H1 (cell line): Measurements from ENCODE around the gene CCK. TPM values are rescaled to one million over a fixed set of nuclear protein-coding genes. Genes with fewer than 3 reads are reported as not detected.

Experiments used
- CTCF ChIA-PET: fragments of 300-600 bp; sonication (Branson Sonifier 250); formaldehyde crosslinking; loops from one replicate; lab custom pipeline; 2021; ENCODE audit not compliant: partially characterized antibody; lab: Charles Lee
- POLR2A ChIA-PET: fragments of 300-600 bp; sonication (Branson Sonifier 250); formaldehyde crosslinking; loops from one replicate; lab custom pipeline; 2021; ENCODE audit warnings: inconsistent platforms; ENCODE audit not compliant: partially characterized antibody; lab: Charles Lee
- DNase-seq, 2 experiments: peaks; one replicate each; pipeline versions ENCODE4 v3.0.0 to v3.0.0-alpha.2; 2010 to 2022; ENCODE audit warnings: low spot score in 2 of 2, low read depth in 1 of 2, mixed read lengths in 1 of 2
- FAIRE-seq: peaks from 2 replicates; lab custom pipeline; 2011; peaks lifted over from hg19 to GRCh38; lab: Jason Lieb, UNC
- H2AFZ ChIP-seq: 2 replicates; pipeline ENCODE4 v1.8.1; 2012; ENCODE audit warnings: low read length, inconsistent platforms
- H2AK5ac ChIP-seq: 2 replicates; pipeline ENCODE4 v1.6.1; 2013; ENCODE audit warnings: low read depth, low read length
- H2BK120ac ChIP-seq: replicated peaks from 2 replicates; pipeline ENCODE3; 2013; ENCODE audit warnings: low read depth, low read length, inconsistent platforms
- H2BK12ac ChIP-seq: 2 replicates; pipeline ENCODE4 v1.6.1; 2013; ENCODE audit warnings: low read depth, low read length
- H2BK15ac ChIP-seq: 2 replicates; pipeline ENCODE4 v1.6.1; 2013; ENCODE audit warnings: low read length
- H2BK20ac ChIP-seq: 2 replicates; pipeline ENCODE4 v1.6.1; 2013; ENCODE audit warnings: low read length
- H2BK5ac ChIP-seq: 2 replicates; pipeline ENCODE4 v1.6.1; 2013; ENCODE audit warnings: low read depth, low read length
- H3K14ac ChIP-seq: 2 replicates; pipeline ENCODE4 v1.6.1; 2013; ENCODE audit warnings: inconsistent platforms; ENCODE audit not compliant: insufficient read length
- H3K18ac ChIP-seq: 2 replicates; pipeline ENCODE4 v1.6.1; 2013; ENCODE audit warnings: low read length; ENCODE audit errors: extremely low read depth
- H3K23ac ChIP-seq: 2 replicates; pipeline ENCODE4 v1.6.1; 2013; ENCODE audit warnings: inconsistent platforms; ENCODE audit not compliant: insufficient read length
- H3K23me2 ChIP-seq: 2 replicates; pipeline ENCODE4 v1.6.1; 2013; ENCODE audit warnings: low read depth, low read length
- H3K27ac ChIP-seq: 2 replicates; pipeline ENCODE4 v1.6.1; 2011; ENCODE audit warnings: low read depth, low read length, inconsistent platforms
- H3K27me3 ChIP-seq, 4 experiments: replicated peaks in 1 of 4; 1 replicate in 1 of 4; 2 replicates in 3 of 4; pipeline versions ENCODE4 v1.6.1 to v1.8.1; 2011 to 2013; ENCODE audit warnings: low read length in 3 of 4, mild to moderate bottlenecking in 3 of 4, inconsistent platforms in 2 of 4, mixed read lengths in 2 of 4, moderate library complexity in 1 of 4; ENCODE audit not compliant: control insufficient read depth in 3 of 4, insufficient read depth in 3 of 4; ENCODE audit errors: extremely low read depth in 1 of 4
- H3K36me3 ChIP-seq, 4 experiments: 2 replicates each; pipeline versions ENCODE4 v1.6.1 to v1.8.1; 2011 to 2013; ENCODE audit warnings: mild to moderate bottlenecking in 4 of 4, low read length in 3 of 4, moderate library complexity in 2 of 4, control low read depth in 1 of 4, inconsistent platforms in 1 of 4; ENCODE audit not compliant: insufficient read depth in 4 of 4, control insufficient read depth in 2 of 4
- H3K4ac ChIP-seq: replicated peaks from 2 replicates; pipeline ENCODE3; 2013; ENCODE audit warnings: low read length, low read depth, mixed read lengths, inconsistent platforms; ENCODE audit not compliant: insufficient read length
- H3K4me1 ChIP-seq, 4 experiments: replicated peaks in 1 of 4; 1 replicate in 1 of 4; 2 replicates in 3 of 4; pipeline versions ENCODE4 v1.6.1 to v1.8.1; 2011 to 2013; ENCODE audit warnings: low read length in 3 of 4, inconsistent platforms in 2 of 4, mixed read lengths in 1 of 4; ENCODE audit not compliant: insufficient read depth in 4 of 4, control insufficient read depth in 3 of 4
- H3K4me2 ChIP-seq, 2 experiments: 2 replicates each; pipeline versions ENCODE4 v1.6.1 to v1.8.1; 2011 to 2013; ENCODE audit warnings: low read depth in 2 of 2, low read length in 2 of 2, control low read depth in 1 of 2, inconsistent platforms in 1 of 2, mild to moderate bottlenecking in 1 of 2; ENCODE audit not compliant: insufficient read depth in 1 of 2
- H3K4me3 ChIP-seq, 4 experiments: fragments of 200-600, 300-600 bp in 1 of 4; sonication (generic), shearing (Covaris generic), sonication (Bioruptor Twin) in 1 of 4; 2 replicates each; pipeline versions ENCODE4 v1.5.1 to v1.8.1; 2011 to 2016; ENCODE audit warnings: low read length in 4 of 4, low read depth in 3 of 4, control low read depth in 2 of 4, inconsistent platforms in 2 of 4, mild to moderate bottlenecking in 2 of 4, mixed read lengths in 1 of 4, moderate library complexity in 1 of 4; ENCODE audit not compliant: insufficient read depth in 2 of 4; ENCODE audit errors: extremely low read depth in 1 of 4
- H3K56ac ChIP-seq: replicated peaks from 2 replicates; pipeline ENCODE3; 2013; ENCODE audit warnings: low read depth, mild to moderate bottlenecking, mixed read lengths, low read length, inconsistent platforms; ENCODE audit not compliant: insufficient read length
- H3K79me1 ChIP-seq: 2 replicates; pipeline ENCODE4 v1.6.1; 2013; ENCODE audit warnings: low read depth, low read length, control low read depth
- H3K79me2 ChIP-seq, 2 experiments: 2 replicates each; pipeline versions ENCODE4 v1.6.1 to v1.8.1; 2012 to 2013; ENCODE audit warnings: low read length in 2 of 2, mild to moderate bottlenecking in 2 of 2, inconsistent platforms in 1 of 2; ENCODE audit not compliant: insufficient read depth in 2 of 2, control insufficient read depth in 1 of 2
- H3K9ac ChIP-seq, 4 experiments: replicated peaks in 1 of 4; 1 replicate in 1 of 4; 2 replicates in 3 of 4; pipeline versions ENCODE4 v1.6.1 to v1.8.1; 2011 to 2013; ENCODE audit warnings: low read depth in 3 of 4, low read length in 3 of 4, control low read depth in 2 of 4, mild to moderate bottlenecking in 2 of 4, moderate library complexity in 2 of 4, inconsistent platforms in 1 of 4; ENCODE audit errors: extremely low read depth in 1 of 4
- H3K9me3 ChIP-seq, 2 experiments: 2 replicates each; pipeline versions ENCODE4 v1.6.1 to v1.8.1; 2012 to 2013; ENCODE audit warnings: mild to moderate bottlenecking in 2 of 2, moderate library complexity in 2 of 2, control low read depth in 1 of 2, inconsistent platforms in 1 of 2, low read depth in 1 of 2, low read length in 1 of 2, mixed read lengths in 1 of 2; ENCODE audit not compliant: insufficient read depth in 2 of 2
- H4K20me1 ChIP-seq, 2 experiments: replicated peaks in 1 of 2; 2 replicates each; pipeline versions ENCODE3 to v1.8.1; 2011 to 2013; ENCODE audit warnings: inconsistent platforms in 2 of 2, low read length in 2 of 2, mild to moderate bottlenecking in 1 of 2; ENCODE audit not compliant: insufficient read depth in 2 of 2, control insufficient read depth in 1 of 2
- H4K5ac ChIP-seq: 2 replicates; pipeline ENCODE4 v1.6.1; 2013; ENCODE audit warnings: low read length, low read depth, mixed read lengths, inconsistent platforms; ENCODE audit not compliant: insufficient read length
- H4K8ac ChIP-seq: 2 replicates; pipeline ENCODE4 v1.8.0; 2013; ENCODE audit warnings: mild to moderate bottlenecking, moderate library complexity, low read length, inconsistent platforms; ENCODE audit not compliant: insufficient read depth; ENCODE audit errors: extremely low read depth
- H4K91ac ChIP-seq: replicated peaks from 2 replicates; pipeline ENCODE3; 2013; ENCODE audit warnings: low read length, mixed read lengths, inconsistent platforms; ENCODE audit not compliant: insufficient read length
- ASH2L ChIP-seq: fragments of 200-600, 300-600 bp; sonication (generic); IDR thresholded peaks from one replicate; pipeline ENCODE4 v1.7.1; 2017; ENCODE audit warnings: low read length
- CTBP2 ChIP-seq: IDR thresholded peaks from 2 replicates; pipeline ENCODE4 v1.7.0; 2011; ENCODE audit warnings: borderline replicate concordance, mild to moderate bottlenecking, moderate library complexity, mixed read lengths, low read length; ENCODE audit not compliant: insufficient read depth, insufficient read length
- EP300 ChIP-seq, 2 experiments: IDR thresholded peaks; 1 replicate in 1 of 2; 2 replicates in 1 of 2; pipeline ENCODE4 v1.6.1; 2011 to 2012; ENCODE audit warnings: low read depth in 2 of 2, low read length in 2 of 2, mild to moderate bottlenecking in 2 of 2, borderline replicate concordance in 1 of 2, inconsistent platforms in 1 of 2, moderate library complexity in 1 of 2
- GABPA ChIP-seq: IDR thresholded peaks from 2 replicates; pipeline ENCODE4 v1.6.1; 2011; ENCODE audit warnings: mild to moderate bottlenecking, low read length, moderate library complexity, borderline replicate concordance; ENCODE audit not compliant: insufficient read depth
- JUN ChIP-seq: IDR thresholded peaks from 2 replicates; pipeline ENCODE4 v1.6.1; 2011; ENCODE audit warnings: low read depth, mild to moderate bottlenecking, improper control_type of control experiment, low read length
- KDM1A ChIP-seq: fragments of 200-600, 300-600 bp; sonication (generic); IDR thresholded peaks from 2 replicates; pipeline ENCODE4 v1.7.1; 2016; ENCODE audit warnings: mild to moderate bottlenecking, low read length, borderline replicate concordance
- NRF1 ChIP-seq: IDR thresholded peaks from 2 replicates; pipeline ENCODE4 v1.6.1; 2011; ENCODE audit warnings: mild to moderate bottlenecking, low read depth, low read length, improper control_type of control experiment
- PHF8 ChIP-seq: fragments of 200-600 bp; sonication (generic); conservative IDR thresholded peaks from 2 replicates; pipeline ENCODE4 v1.7.1; 2012; ENCODE audit warnings: low read depth, mild to moderate bottlenecking, inconsistent platforms, low read length, moderate library complexity
- RBBP5 ChIP-seq: IDR thresholded peaks from 2 replicates; pipeline ENCODE4 v1.7.1; 2012; ENCODE audit warnings: low read depth, mild to moderate bottlenecking, inconsistent platforms, low read length, moderate library complexity, borderline replicate concordance
- SIN3A ChIP-seq, 2 experiments: IDR thresholded peaks in 1 of 2; conservative IDR thresholded peaks in 1 of 2; 2 replicates each; pipeline ENCODE4 v1.6.1; 2011 to 2012; ENCODE audit warnings: low read length in 2 of 2, improper control_type of control experiment in 1 of 2, low read depth in 1 of 2, mild to moderate bottlenecking in 1 of 2
- SIRT6 ChIP-seq: IDR thresholded peaks from one replicate; pipeline ENCODE4 v1.7.1; 2012; ENCODE audit warnings: low read length, inconsistent platforms
- SP4 ChIP-seq: IDR thresholded peaks from 2 replicates; pipeline ENCODE4 v1.6.1; 2012; ENCODE audit warnings: low read length, inconsistent platforms
- YY1 ChIP-seq: IDR thresholded peaks from 2 replicates; pipeline ENCODE4 v1.6.1; 2011; ENCODE audit warnings: low read depth, mild to moderate bottlenecking, low read length
- ZNF274 ChIP-seq: IDR thresholded peaks from 2 replicates; pipeline ENCODE4 v1.7.0; 2012; ENCODE audit warnings: low read length, borderline replicate concordance; ENCODE audit errors: extremely low read depth
- polyA plus RNA-seq, 7 experiments: library from polyadenylated mRNA; depleted of rRNA in 3 of 7; stranded (reverse) in 5 of 7; unstranded in 2 of 7; fragments of >200 nt in 5 of 7; fragments of 200-250 nt in 2 of 7; gene quantifications; 1 replicate in 5 of 7; 2 replicates in 1 of 7; 4 replicates in 1 of 7; pipeline versions ENCODE4 v1.2.1 to v1.2.3, GENCODE V29; 2011 to 2013; ENCODE audit warnings: missing spikeins in 2 of 7, mixed read lengths in 2 of 7
- total RNA-seq: library from RNA; stranded (reverse); fragmentation: NEBNext Ultra II Directional; extraction: Animal tissue kit (Norgen Biotek cat#: 25700); gene quantifications from 2 replicates; pipeline ENCODE4 v1.2.1, GENCODE V29; 2021

CCK gene
- total and polyA plus RNA-seq, 2 of the 8 experiments (the other 6 are each of a cell fraction or from before 2014, with no cell fraction given) = 0.99 to 2.8 TPM

GRCh38 chr3:42271786-42272185 is 5.8 kb upstream of the CCK start:
- peaks cover 7 to 12% of the 10 kb centered on the region in 2 experiments; a peak in 3 of 4 replicates for H3K9me3 ChIP-seq
- H3K56ac ChIP-seq = no peak overlapping the region
- DNase-seq (no peak), FAIRE-seq (no peak)
- H2BK20ac ChIP-seq = no peak overlapping the region
- no peak overlapping the region for H3K9ac ChIP-seq
- H4K91ac ChIP-seq = no peak overlapping the region
- no peaks in the 10 kb centered on the region for H3K4me1 ChIP-seq
- no peaks in the 10 kb centered on the region for H3K79me1 ChIP-seq
- no peak overlapping the region for H2BK15ac ChIP-seq
- H2BK5ac ChIP-seq = no peak overlapping the region
- no peak overlapping the region for H3K14ac ChIP-seq
- POLR2A ChIA-PET = no interaction called here
- H3K36me3 ChIP-seq = no peaks in the 10 kb centered on the region
- no peak overlapping the region for H3K27ac ChIP-seq
- no peak overlapping the region for H2AFZ ChIP-seq
- H3K4me3 ChIP-seq = no peak overlapping the region
- CTCF ChIA-PET = interaction anchor here (0.6 to 1.0 kb wide), 4 partner anchors 172 to 265 kb away, joined by 3 read pairs; no protein-coding TSS in a partner anchor
- TF ChIP-seq GABPA = no peak
- no peak for TF ChIP-seq ZNF274
- TF ChIP-seq JUN = no peak
- no peak for TF ChIP-seq EP300 (IDR thresholded peaks at IDR 0.05; ENCODE audit: borderline replicate concordance in 1 of 2, low read depth in 2 of 2, low read length in 2 of 2)
- no peak for TF ChIP-seq SP4
- TF ChIP-seq PHF8 = no peak
- TF ChIP-seq SIN3A (conservative IDR thresholded peaks at IDR 0.05 in 1 of 2, IDR thresholded peaks at IDR 0.05 in 1 of 2; ENCODE audit: low read depth in 1 of 2, low read length in 2 of 2) = no peak
- no peak for TF ChIP-seq ASH2L
- TF ChIP-seq RBBP5 = no peak
- no peak for TF ChIP-seq KDM1A
- no peak for TF ChIP-seq SIRT6
- TF ChIP-seq NRF1 = no peak
- no peak for TF ChIP-seq YY1
- TF ChIP-seq CTBP2 = no peak
- no peak overlapping the region for H3K18ac ChIP-seq
- H3K23ac ChIP-seq = no peak overlapping the region
- H3K27me3 ChIP-seq = no peaks in the 10 kb centered on the region
- no peak overlapping the region for H2BK12ac ChIP-seq
- no peak overlapping the region for H2BK120ac ChIP-seq
- H4K5ac ChIP-seq = no peak overlapping the region
- no peak overlapping the region for H2AK5ac ChIP-seq
- H3K4ac ChIP-seq = no peak overlapping the region
- H3K4me2 ChIP-seq = no peak overlapping the region
- no peaks in the 10 kb centered on the region for H3K23me2 ChIP-seq
- H4K8ac ChIP-seq = no peak overlapping the region
- H4K20me1 ChIP-seq = no peaks in the 10 kb centered on the region
- H3K79me2 ChIP-seq = no peaks in the 10 kb centered on the region
